Measurements from ENCODE around the gene GP2. TPM values are rescaled to one million over a fixed set of nuclear protein-coding genes. Genes with fewer than 3 reads are reported as not detected.

The GP2 gene
- total RNA-seq, 2 experiments from 2014 or later, result not detected

GRCh38 chr16:20349615-20350014, 22.3 kb upstream of the GP2 start:
- Histone ChIP-seq H3K36me3 (ENCODE audit: insufficient read depth, low read length) (no peaks in the 10 kb centered on the region), H3K27ac (ENCODE audit: low read depth in 1 of 2, low read length in 2 of 2) (no peak overlapping the region), H3K27me3 (ENCODE audit: control insufficient read depth in 1 of 2, insufficient read depth in 2 of 2, low read length in 2 of 2) (no peaks in the 10 kb centered on the region), H3K4me3 (ENCODE audit: low read length) (no peak overlapping the region), H3K4me1 (ENCODE audit: insufficient read depth, low read length) (no peaks in the 10 kb centered on the region), H3K9me3 (ENCODE audit: control insufficient read depth in 1 of 2, insufficient read depth in 1 of 2, low read length in 2 of 2) (peaks cover 0 to 9% of the 10 kb centered on the region in 2 experiments)
- H3K4me3 Mint-ChIP-seq, result no peak overlapping the region
- intact Hi-C loops (cut with DNase I, micrococcal nuclease), result no loop called here
- no peaks in the 10 kb centered on the region for H3K9me3 Mint-ChIP-seq
- no peak overlapping the region for H3K27ac Mint-ChIP-seq
- H3K36me3 Mint-ChIP-seq (ENCODE audit: low read depth), result no peaks in the 10 kb centered on the region
- H3K27me3 Mint-ChIP-seq, result peaks cover 15% of the 10 kb centered on the region
- DNase-seq (no peak), ATAC-seq (ENCODE audit: poor library complexity) (no peak)
- ChIA-PET CTCF (no interaction called here), POLR2A (no interaction called here)
- TF ChIP-seq CTCF (IDR thresholded peaks at IDR 0.05), result no peak
- H3K4me1 Mint-ChIP-seq (ENCODE audit: low read depth), result no peaks in the 10 kb centered on the region

- no peak for DNase-seq
- H3K36me3 Mint-ChIP-seq (ENCODE audit: low read depth), result no peaks in the 10 kb centered on the region
- Histone ChIP-seq H3K9me3 (ENCODE audit: control insufficient read depth in 1 of 2, insufficient read depth in 1 of 2, low read length in 2 of 2) (peaks cover 0 to 9% of the 10 kb centered on the region in 2 experiments), H3K27me3 (ENCODE audit: control insufficient read depth in 1 of 2, insufficient read depth in 2 of 2, low read length in 2 of 2) (no peaks in the 10 kb centered on the region), H3K27ac (ENCODE audit: low read depth in 1 of 2, low read length in 2 of 2) (no peak overlapping the region), H3K4me1 (ENCODE audit: insufficient read depth, low read length) (no peaks in the 10 kb centered on the region), H3K4me3 (ENCODE audit: low read length) (no peak overlapping the region), H3K36me3 (ENCODE audit: insufficient read depth, low read length) (no peaks in the 10 kb centered on the region)
- no peak overlapping the region for H3K4me3 Mint-ChIP-seq
- ATAC-seq (ENCODE audit: poor library complexity), result no peak
- H3K27me3 Mint-ChIP-seq, result peaks cover 15% of the 10 kb centered on the region
- intact Hi-C loops (cut with DNase I, micrococcal nuclease), result no loop called here
- no peaks in the 10 kb centered on the region for H3K9me3 Mint-ChIP-seq
- POLR2A ChIA-PET, result no interaction called here
- no peak for TF ChIP-seq CTCF (IDR thresholded peaks at IDR 0.05)
- CTCF ChIA-PET, result no interaction called here
- H3K27ac Mint-ChIP-seq, result no peak overlapping the region
- no peaks in the 10 kb centered on the region for H3K4me1 Mint-ChIP-seq (ENCODE audit: low read depth)
These were observed 21.3 kb upstream of the GP2 start for GRCh38 chr16:20348365-20349185.

- Histone ChIP-seq H3K27me3 (ENCODE audit: control insufficient read depth in 1 of 2, insufficient read depth in 2 of 2, low read length in 2 of 2) (no peaks in the 10 kb centered on the region), H3K36me3 (ENCODE audit: insufficient read depth, low read length) (no peaks in the 10 kb centered on the region), H3K9me3 (ENCODE audit: control insufficient read depth in 1 of 2, insufficient read depth in 1 of 2, low read length in 2 of 2) (peaks cover 0 to 9% of the 10 kb centered on the region in 2 experiments), H3K27ac (ENCODE audit: low read depth in 1 of 2, low read length in 2 of 2) (no peak overlapping the region), H3K4me1 (ENCODE audit: insufficient read depth, low read length) (no peaks in the 10 kb centered on the region), H3K4me3 (ENCODE audit: low read length) (no peak overlapping the region)
- DNase-seq (no peak), ATAC-seq (ENCODE audit: poor library complexity) (no peak)
- Mint-ChIP-seq H3K4me3 (no peak overlapping the region), H3K9me3 (no peaks in the 10 kb centered on the region), H3K36me3 (ENCODE audit: low read depth) (no peaks in the 10 kb centered on the region), H3K4me1 (ENCODE audit: low read depth) (no peaks in the 10 kb centered on the region), H3K27ac (no peak overlapping the region), H3K27me3 (peaks cover 15% of the 10 kb centered on the region)
- intact Hi-C loops (cut with DNase I, micrococcal nuclease), result no loop called here
- ChIA-PET POLR2A (no interaction called here), CTCF (no interaction called here)
- no peak for TF ChIP-seq CTCF (IDR thresholded peaks at IDR 0.05)
These were observed 20.5 kb upstream of the GP2 start for GRCh38 chr16:20347666-20348364.
